Subcutaneous adipose tissue (tissue), 4 donors: Measurements from ENCODE around the gene HELZ. TPM values are rescaled to one million over a fixed set of nuclear protein-coding genes. Genes with fewer than 3 reads are reported as not detected.

Experiments used
- total RNA-seq, 4 donors: library from RNA; depleted of rRNA; stranded (reverse); fragments of >200 nt; gene quantifications; one replicate each; pipeline ENCODE4 v1.1.0, GENCODE V29; 2016
- TF ChIP-seq, protein P1 (sequence below): fragments of 450-650 bp; IDR thresholded peaks from one replicate; pipeline ENCODE4 v1.5.1; 2016; ENCODE audit warnings: low read depth, mild to moderate bottlenecking, control low read depth, antibody characterized with exemption, moderate library complexity

HELZ gene
- total RNA-seq, 4 donors from 2014 or later = 74.5 to 83.0 (median 76.8) TPM

DNA sequence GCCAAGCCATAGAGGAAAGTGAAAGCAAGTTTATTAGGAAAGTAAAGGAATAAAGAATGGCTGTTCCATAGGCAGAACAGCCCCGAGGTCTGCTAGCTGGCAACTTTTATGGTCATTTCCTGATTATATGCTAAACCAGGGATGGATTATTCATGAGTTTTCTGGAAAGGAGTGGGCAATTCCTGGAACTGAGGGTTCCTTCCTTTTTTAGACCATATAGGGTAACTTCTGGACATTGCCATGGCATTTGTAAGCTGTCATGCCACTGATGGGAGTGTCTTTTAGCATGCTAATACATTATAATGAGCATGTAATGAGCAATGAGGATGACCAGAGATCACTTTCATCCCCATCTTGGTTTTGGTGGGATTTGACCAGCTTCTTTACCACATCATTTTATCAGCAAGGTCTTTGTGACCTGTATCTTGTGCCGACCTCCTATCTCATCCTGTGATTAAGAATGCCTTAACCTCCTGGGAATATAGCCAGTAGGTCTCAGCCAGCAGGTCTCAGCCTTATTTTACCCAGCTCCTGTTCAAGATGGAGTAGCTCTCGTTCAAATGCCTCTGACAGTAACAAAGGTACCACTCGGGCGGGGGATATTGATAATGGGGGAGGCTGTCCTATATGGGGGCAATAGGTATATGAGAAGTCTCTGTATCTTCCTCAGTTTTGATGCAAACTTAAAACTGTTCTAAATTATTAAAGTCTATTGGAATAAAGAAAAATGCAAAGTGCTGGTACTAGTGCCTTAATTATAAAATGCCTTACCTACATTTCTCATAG, 38.9 kb upstream of the HELZ start:
- TF ChIP-seq, protein P1, sequence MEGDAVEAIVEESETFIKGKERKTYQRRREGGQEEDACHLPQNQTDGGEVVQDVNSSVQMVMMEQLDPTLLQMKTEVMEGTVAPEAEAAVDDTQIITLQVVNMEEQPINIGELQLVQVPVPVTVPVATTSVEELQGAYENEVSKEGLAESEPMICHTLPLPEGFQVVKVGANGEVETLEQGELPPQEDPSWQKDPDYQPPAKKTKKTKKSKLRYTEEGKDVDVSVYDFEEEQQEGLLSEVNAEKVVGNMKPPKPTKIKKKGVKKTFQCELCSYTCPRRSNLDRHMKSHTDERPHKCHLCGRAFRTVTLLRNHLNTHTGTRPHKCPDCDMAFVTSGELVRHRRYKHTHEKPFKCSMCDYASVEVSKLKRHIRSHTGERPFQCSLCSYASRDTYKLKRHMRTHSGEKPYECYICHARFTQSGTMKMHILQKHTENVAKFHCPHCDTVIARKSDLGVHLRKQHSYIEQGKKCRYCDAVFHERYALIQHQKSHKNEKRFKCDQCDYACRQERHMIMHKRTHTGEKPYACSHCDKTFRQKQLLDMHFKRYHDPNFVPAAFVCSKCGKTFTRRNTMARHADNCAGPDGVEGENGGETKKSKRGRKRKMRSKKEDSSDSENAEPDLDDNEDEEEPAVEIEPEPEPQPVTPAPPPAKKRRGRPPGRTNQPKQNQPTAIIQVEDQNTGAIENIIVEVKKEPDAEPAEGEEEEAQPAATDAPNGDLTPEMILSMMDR = no peak

DNA sequence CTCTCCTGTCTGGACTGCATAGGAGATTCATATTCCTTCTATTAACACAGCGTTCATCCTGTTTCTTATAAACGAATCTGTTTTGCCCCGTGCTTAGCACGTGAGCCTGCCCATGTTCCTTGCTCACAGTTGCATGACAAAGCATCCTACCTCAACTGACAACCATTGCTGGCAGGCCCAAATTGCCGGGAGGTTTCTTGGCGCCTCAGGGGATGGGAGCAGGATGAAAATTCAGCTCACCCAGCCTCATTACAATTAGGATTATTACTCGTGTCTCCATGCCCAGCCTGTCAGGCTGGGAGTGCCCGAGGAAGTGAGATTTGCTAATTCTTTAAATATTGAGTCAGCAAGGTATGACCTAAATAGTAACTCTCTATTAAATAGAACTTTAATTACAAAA, 36.7 kb upstream of the HELZ start:
- TF ChIP-seq, protein P1 = no peak

DNA sequence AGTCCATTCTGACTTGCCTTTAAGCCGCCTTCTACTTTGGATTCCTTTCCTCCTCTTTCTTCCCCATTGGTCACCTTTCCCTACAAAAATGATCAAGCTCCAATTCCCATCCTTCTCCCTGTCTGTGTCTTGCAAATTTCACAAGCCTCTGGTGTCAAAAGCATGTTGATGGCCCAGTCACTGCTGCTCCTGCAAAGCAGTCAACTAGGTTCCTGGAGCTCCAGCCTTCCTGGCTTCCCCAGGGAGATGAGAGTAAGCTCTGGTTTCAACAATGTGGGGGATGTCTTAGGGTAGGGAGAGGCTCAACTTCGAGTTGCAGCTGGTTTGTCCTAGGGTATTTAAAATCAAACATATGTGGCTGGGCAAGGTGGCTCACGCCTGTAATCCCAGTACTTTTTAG, 36.1 kb upstream of the HELZ start:
- TF ChIP-seq, protein P1 = no peak

GRCh38 chr17:67280279-67280678, 35.3 kb upstream of the HELZ start:
- TF ChIP-seq, protein P1 = no peak

GRCh38 chr17:67279115-67279514, 34.1 kb upstream of the HELZ start:
- TF ChIP-seq, protein P1 = no peak

- TF ChIP-seq, protein P1 = no peak
Measured at GRCh38 chr17:67278363-67278762, 33.4 kb upstream of the HELZ start.

- TF ChIP-seq, protein P1 = no peak
Measured at GRCh38 chr17:67276075-67276474, 31.1 kb upstream of the HELZ start.
